ENCODE results near the gene CYSLTR2.

DNA sequence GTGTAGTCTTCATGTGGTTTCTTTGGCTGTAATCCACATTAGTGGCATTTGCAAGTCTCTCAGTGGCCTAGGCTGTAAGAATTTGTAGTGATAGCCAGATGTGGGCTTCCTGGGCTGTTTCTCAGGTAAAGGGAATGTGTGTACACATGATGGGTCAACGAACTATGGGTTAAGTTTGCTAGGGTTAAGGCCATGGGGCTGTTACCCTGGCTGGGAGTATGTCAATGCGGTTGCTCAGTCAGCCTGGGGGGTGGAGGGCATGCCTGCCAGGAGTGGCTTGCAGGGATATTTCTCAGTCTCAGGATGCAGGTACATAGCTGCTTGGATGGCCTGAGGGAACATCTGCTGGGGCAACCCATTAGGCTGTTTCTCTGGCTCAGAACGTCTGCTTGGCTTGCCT, 13.4 kb downstream of the CYSLTR2 start:
- TF ChIP-seq, protein P1, sequence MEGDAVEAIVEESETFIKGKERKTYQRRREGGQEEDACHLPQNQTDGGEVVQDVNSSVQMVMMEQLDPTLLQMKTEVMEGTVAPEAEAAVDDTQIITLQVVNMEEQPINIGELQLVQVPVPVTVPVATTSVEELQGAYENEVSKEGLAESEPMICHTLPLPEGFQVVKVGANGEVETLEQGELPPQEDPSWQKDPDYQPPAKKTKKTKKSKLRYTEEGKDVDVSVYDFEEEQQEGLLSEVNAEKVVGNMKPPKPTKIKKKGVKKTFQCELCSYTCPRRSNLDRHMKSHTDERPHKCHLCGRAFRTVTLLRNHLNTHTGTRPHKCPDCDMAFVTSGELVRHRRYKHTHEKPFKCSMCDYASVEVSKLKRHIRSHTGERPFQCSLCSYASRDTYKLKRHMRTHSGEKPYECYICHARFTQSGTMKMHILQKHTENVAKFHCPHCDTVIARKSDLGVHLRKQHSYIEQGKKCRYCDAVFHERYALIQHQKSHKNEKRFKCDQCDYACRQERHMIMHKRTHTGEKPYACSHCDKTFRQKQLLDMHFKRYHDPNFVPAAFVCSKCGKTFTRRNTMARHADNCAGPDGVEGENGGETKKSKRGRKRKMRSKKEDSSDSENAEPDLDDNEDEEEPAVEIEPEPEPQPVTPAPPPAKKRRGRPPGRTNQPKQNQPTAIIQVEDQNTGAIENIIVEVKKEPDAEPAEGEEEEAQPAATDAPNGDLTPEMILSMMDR (IDR thresholded peaks at IDR 0.05): no peak
- TF ChIP-seq POLR2A (IDR thresholded peaks at IDR 0.05): no peak
